Neural progenitor cell (in vitro differentiated cells): ENCODE data around the gene SAC3D1.

Source experiments
- CTCF ChIP-seq: fragments of 200-600 bp; sonication (generic); IDR thresholded peaks from 2 replicates; pipeline ENCODE4 v1.5.1; 2017; ENCODE audit warnings: antibody characterized with exemption, mild to moderate bottlenecking
- EZH2 ChIP-seq: fragments of 200-600 bp; sonication (generic); IDR thresholded peaks from 2 replicates; pipeline ENCODE4 v1.6.1; 2017; ENCODE audit warnings: antibody characterized with exemption, mild to moderate bottlenecking, moderate library complexity

- TF ChIP-seq CTCF (no peak), EZH2 (no peak)
Measured at GRCh38 chr11:65090628-65091027, 49.6 kb downstream of the SAC3D1 start.
